Raji (cell line): ENCODE data around the gene AKAP1.

Source experiments
- POLR2A ChIP-seq: IDR thresholded peaks from 2 replicates; pipeline ENCODE4 v1.6.1; 2011; ENCODE audit warnings: low read depth, low read length, control low read depth; ENCODE audit not compliant: insufficient read depth

AKAP1 gene

DNA sequence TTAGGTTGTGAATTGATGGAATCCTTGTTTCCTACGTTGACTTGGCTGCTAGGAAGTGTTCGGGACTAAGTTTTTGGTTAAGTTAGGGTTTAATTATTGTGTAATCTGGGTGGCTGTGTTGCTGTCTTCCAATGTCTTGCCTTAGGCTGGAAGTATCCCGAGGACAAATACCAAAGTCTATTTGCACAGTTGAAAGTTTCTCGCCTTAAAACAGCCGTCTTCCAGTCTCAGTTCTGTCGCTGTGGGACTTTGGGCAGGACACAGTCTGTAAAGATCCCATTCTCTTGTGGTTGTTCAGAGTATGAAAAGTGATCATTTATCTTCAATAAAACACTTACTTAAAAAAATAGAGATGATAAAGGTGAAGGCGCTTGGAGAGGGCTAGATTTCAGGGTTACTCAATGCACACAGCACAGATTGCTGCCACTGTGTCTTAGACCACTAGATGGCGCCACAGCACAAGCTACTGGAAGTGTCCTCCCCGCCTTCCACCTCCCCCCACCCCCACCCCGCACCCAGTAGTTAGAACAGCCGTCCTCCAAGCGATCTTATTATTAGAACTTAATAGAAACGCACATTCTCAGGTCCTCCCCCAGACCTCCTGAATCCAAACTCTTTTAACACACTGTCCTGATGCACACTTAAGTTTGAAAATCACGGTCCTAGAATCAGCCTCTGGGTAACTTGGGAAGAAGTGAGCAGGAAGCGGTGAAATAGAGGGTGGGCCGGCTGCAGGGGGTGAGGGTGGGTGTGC lies 45.8 kb downstream of the AKAP1 start:
- no peak for TF ChIP-seq POLR2A

DNA sequence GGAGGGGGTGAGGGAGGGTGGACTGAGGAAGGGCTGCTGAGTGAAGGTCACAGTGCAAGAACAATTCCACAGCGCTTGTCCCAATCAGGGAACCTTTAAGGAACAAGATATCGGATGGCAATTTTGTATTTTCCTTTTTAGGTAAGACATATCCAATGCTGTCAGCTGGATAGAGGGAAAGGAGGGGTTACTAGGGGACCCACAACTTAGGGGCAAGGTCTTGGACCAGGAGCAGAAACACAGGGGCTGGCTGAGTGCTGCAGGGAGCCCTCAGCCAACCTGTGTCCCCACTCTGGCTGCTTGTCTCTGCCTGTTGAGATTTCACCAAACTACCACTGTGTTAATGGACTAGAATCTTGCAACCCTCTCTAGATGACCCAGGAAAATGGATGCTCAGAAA lies 47.6 kb downstream of the AKAP1 start:
- TF ChIP-seq POLR2A = no peak

DNA sequence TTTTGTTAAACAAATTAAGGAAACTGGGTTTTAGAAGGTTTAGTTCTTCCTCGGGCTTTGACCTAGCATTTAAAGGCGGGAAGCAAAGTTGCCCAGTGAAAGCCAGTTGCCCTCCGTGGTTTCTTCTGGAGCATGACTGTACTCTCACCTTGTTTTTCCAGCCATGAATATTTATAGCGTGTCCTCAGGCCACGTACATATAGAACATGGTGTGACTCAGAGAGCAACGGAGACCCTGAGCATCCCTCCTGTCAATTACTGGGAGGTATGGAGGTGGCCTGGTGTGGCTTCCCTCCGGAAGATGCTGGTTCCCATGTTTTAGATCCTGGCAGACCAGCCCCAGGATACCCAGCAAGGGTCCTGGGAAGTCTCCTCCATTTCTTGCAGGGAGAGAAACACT lies 48.4 kb downstream of the AKAP1 start:
- no peak for TF ChIP-seq POLR2A

DNA sequence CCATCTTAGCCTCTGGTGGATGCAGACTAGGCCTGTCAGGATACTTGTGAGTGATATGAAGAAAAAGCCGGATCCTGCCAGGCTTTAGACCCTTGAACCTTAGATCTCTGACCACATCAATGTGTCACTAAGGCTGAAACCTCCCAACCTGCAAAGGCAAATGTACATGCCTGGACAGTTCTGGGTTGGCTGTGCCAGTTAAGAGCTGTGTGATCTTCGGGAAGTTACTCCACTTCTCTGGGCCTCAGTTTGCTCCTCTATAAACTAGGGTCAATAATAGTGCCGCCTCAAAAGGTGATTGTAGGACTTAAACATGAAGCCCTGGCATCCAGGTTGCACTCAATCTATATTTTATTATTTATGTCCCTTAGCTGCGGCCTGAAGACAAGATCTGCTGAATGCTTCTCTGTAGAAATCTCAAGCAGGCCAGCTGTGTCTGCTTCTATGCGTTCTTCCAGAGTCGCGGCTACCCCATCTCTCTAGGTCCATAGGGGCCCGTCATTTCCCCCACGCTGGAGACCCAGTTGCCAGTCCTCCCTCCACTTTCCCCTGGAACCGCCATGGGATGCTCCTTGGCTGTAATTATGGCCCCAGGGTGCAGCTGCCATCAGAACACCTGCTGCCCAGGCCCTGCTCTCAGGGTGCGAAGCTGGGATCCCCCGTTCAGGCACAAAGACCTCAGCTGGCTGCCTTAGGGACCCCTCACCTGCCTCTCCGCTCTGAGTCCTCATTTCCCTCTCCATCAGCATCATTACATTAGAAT lies 50.2 kb downstream of the AKAP1 start:
- TF ChIP-seq POLR2A = no peak

DNA sequence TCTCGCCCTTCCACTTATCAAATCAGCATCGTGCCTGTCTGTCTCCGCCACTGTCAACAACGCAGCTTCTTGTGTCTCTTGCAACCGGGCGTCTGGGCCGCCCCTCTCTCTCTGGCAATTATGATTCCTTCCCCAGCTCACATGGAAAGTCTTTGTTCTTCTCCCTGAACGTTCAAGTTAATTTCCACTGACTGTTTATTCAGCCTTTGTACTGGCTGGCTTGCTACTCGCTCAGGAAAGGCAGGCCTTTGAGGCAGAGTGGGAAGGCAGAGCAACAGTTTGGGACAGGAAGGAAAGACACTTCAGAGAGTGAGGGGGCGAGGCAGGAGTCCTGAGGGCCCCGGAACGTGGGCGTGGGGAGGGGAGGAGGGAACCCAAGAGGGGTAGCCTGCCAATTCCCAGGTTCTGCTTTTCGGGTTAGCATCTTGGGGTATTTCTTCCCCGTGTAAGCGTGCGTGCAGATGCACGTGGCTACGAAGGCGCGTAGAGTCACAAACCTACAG lies 50.8 kb downstream of the AKAP1 start:
- TF ChIP-seq POLR2A = no peak

DNA sequence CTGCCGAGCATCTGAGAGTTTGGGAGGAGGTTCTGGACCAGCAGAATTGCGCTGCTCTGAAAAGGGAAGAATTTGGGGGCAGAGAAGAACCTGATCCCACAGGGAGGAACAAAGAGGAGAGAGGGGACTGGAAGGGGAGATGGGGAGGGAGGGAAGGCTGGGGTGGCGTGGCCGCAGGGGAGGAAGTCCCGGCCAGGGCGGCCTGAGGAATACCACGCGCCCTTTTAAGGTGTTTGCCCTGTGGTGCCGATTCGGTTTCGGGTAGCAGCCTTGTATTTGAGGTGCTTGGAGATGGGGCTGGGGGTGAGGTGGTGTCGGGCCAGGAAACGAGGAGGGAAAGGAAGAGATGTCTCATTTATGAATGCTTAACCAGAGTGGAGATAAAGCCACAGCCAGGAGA lies 51.3 kb downstream of the AKAP1 start:
- TF ChIP-seq POLR2A = no peak

DNA sequence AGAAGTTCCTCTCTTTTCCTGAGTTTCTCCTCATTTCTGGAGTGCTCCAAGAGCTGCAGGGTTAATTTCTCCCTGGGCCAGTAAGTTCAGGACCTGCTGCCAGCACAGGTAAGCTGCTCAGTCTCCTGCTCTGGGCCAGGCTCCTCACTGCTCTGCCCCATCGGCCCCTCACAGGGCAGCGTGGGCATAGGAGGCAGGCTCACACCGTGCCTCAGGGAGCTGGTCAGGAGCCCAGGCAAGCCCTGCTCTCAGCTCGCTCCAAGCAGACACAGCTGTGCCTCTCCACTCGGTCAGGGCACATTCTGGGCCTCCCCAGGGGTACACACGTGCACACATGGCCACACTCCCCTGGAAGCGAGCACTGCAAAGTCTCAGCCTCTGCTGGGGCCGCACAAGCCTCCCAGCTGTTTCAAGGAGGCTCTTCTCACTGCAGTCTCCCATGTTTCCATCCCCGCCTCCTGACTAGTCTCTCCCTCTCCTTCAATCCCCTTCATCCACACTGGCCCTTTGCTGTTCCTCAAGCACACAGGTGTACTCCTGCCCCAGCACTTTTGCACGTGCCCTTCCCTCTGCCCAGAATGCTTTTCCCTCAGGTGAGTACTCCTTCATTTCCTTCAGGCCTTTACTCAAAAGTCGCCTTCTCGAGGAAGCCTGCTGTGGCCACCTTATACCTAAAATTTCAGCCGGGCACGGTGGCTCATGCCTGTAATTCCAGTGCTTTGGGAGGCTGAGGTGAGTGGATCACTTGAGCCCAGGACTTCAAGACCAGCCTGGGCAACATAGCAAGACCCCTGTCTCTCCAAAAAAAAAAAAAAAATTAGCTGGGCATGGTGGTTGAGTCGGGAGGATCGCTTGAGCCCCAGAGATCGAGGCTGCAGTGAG lies 53.2 kb downstream of the AKAP1 start:
- no peak for TF ChIP-seq POLR2A

DNA sequence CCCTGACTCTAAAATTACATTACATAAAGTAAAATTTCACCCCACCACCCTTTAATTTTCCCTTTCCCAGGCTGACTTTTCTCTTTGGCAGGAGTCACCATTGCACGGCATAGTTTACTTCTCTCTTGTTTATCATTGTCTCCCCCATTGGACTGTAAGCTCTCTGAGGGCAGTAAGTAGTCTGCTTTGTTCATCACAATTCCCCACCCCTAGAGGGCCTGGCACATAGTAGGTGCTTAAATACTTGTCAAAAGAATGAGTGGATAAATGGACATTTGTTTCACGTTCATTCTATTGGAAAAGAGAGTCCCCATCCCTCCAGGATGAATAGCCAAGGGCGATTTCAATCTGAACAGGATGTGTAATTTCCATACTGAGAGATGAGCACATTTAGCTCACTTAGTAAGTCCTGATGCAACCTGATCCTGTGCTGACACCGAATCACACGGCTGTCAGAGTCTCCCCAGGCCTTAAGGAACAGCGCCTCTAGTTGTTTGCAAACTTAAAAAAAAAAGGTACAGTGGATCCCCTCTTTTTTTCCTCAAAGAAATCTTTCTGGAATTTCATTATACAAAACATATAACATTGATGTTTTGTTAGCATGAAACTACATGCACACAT lies 54.0 kb downstream of the AKAP1 start:
- TF ChIP-seq POLR2A = no peak

DNA sequence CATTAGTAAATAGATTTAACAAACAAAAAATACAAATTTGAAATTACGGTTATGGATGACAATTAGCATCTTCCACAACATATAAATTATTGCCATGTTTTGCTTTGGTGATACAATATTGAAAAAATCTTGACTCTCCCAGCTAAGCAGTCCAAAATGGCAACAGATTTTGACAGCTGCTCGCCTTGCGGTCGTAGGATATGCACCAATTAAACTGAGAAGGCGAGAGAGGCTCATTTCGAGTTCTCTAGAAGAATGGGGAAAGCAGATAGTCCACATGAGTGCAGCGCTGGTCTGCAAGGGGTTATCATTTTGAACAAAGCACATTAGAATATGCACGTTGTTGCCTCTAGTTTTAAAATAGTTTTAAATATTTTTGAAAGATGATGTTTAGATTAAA lies 55.3 kb downstream of the AKAP1 start:
- TF ChIP-seq POLR2A = no peak

DNA sequence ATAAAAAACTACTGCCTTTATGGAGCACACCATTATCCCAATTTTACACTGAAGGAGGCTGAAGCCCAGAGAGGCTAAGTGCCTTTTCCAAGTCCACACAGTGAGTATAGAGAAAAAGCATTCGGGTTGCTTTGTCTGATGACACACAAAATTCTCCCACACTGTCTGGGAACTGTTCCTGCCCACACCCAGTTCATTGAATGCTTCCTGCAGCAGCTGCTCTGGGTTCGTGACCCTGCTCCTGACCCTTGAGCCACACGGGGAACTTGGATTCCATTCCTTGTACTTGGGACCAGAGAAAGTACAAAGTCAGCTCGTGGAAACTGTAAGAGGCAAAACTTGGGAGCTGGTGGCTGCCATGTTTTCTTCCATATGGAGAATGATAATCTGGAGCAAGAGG lies 57.9 kb downstream of the AKAP1 start:
- TF ChIP-seq POLR2A = no peak

DNA sequence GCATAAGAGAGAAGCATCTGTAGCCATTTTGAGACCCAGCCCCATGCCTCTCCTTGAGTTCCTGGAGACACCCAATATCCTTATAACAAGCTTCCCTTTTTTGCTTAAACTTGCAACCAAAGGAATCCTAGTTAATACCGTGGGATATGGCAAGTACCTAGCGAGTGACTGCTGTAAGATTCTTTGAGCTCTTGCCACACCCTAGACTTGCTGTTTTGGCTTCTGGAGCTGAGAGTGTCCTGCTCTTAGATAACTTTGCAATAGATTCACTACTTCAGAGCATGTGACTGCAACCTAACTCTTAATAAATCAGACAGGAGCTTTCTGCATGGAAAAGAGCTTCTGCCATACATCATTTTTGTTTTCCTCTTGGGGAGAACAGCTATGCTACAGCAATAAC lies 58.3 kb downstream of the AKAP1 start:
- no peak for TF ChIP-seq POLR2A

DNA sequence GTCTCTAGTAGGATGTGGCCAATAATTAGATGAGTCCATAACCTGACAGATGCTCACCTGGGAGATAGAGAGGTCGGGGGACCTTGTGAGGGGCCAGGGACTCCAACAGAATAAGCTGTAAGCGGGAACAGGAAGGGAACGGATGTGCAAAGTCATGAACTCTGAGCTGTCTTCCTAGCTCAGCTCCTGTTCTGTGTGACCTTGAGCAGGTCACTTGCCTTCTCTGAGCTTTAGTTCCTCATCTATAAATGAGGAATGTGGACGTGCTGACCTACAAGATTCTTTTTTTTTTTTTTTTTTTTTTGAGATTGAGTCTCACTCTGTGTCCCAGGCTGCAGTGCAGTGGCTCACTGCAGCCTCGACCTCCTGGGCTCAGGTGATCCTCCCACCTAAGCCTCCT lies 58.9 kb downstream of the AKAP1 start:
- TF ChIP-seq POLR2A = no peak

DNA sequence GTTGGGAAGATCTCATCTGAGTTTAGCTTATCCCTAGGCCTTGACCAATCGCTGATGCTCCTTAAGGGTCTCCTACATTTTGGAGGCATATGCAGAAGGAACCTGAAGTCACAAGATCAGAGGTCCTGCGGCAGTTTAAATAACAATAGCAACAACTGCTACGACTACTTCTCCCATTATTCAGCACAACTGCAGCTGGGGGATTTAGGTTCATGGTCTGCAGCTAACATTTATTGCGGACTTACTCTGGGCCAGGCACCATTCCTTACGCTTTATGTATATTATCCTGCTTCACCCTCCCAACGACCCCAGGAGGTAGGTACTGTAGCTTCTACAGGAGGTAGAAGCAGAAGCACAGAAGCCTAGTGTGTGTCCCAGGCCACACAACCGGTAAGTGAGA lies 59.5 kb downstream of the AKAP1 start:
- TF ChIP-seq POLR2A = no peak

DNA sequence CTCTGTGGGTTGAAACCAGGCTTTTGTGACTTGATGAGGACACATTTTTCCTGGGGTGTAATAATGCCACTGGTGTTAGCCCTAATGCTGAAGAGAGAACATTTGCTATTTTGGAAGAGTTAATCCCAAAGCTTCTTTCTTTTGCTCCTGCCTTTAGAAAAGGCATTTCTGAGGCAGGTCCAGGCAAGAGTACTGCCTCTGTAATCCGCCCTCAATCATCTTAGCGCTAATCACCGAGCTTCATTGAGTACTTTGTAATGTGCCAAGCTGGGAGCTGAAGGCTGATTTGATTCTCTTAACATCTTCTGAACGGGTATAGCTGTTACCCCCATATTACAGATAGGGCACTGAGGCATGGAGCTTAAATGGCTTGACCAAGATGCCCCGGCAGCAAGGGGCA lies 60.3 kb downstream of the AKAP1 start:
- no peak for TF ChIP-seq POLR2A

DNA sequence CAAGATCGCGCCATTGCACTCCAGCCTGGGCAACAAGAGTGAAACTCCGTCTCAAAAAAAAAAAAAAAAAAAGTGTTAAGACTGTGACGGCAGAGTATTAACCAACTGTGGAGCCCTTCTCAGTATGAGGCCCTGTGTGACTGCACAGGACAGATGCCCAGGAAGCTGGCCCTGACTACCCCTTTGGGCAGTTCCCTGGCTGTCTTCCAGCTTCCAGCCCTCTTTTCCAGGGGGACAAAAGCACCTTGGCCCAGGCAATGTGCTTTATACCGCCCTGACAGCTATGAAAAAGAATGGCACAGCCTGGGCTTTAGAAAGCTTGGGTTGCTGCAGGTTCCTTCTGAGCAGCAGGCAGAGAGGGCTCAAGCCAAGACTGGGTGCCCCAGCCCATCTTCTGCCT lies 61.2 kb downstream of the AKAP1 start:
- no peak for TF ChIP-seq POLR2A
